ENCODE measurements around the gene ABR.
A peak's percentile ranks its signal among the peaks of the same experiment; 100 is the strongest.
"Not testable (repeated sequence)": the region's sequence is repeated elsewhere in the genome, so short reads cannot be mapped to it uniquely, and the experiment has no call there.

ABR gene

DNA sequence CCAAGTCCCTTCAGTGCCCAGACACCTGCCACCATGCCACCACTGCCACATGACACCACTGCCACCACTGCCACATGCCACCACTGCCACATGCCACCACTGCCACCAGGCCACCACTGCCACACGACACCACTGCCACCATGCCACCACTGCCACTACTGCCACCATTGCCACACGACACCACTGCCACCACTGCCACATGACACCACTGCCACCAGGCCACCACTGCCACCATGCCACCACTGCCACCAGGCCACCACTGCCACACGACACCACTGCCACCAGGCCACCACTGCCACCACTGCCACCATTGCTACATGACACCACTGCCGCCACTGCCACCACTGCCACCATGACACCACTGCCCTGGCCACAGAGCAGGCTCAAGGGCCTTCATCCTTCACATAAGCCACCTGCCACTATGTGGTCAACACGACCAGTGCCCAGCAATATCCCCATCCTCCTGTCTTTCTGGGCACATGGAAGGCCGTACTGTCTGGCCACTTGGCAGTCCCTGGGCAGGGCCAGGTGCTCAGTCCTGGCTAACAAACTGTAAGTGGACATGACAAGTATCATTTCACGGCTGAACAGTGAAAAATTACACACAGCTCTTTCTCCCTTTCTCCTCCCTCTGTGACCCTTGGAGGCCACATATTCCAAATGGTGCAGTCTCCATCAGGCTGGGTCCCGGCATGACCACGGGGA, 33.1 kb downstream of the ABR start:
- no peak for DNase-seq

DNA sequence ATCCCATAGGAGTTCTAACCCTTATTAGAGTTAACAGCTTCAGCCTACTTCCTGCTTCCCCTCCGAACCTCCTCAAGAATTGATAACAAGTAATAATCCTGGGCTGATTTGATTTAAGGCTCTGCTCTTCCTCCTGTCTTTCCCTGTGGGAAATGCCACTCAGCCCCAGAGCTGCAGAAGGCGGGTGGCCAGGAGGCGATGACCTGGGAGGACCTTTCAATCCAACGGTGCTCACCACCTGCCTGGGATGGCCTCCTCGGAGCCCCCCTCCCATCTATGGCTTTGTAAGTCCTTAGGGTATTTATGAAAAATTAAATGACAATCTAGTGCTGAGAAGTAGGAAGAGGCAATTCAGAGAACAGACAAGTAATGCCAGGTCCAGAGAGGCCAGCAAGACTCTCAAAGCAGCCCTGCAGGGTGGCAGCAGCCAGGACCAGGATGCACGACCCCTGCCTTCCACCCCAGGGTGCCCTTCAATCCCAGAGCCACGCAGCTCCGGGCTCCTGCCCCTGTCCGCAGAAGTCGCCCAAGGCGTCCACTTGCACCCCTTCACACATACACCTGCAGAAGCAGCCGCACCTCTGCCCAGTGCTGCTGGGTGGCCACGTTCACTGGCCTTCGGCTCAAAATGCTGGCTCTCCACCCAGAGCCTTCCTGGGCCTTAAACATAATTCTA, 34.3 kb downstream of the ABR start:
- DNase-seq, result no peak

DNA sequence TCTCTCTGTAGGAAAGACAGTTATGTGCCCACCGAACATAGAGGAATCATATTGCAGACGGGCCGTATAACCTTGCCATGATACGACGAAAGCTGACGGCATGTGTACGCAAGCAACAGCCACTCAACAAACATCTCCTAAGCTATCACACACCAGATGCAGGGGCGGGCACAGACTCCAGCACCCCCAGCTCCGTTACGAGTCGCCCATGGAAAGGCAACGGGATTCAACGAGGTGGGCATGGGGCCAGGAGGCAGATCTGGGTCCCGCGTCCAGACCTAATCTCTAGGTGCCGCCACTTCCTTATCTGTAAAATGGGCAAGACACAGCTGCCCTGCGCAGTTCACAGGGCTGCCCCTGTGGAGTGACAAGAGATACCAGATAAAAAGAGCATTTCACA, 35.6 kb downstream of the ABR start:
- DNase-seq, result no peak

DNA sequence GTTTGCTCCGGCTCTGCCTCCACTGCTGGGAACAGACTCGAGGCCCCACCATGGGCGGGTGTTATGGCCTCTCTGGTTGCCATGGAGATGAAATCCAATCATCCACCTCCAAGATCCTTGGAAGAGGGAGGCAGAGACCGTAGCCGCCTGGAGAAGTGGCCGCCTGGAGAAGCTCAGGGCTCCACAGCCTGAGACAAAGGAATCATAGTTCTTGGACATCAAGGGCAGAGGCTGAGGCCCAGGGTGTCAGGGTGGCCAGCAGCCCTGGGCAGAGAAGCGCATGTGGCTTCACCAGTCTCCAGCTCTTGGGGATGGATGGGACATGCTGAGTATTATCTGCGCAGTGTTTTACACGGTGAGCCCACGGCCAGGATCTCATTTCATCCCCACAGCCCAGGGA, 36.2 kb downstream of the ABR start:
- no peak for DNase-seq

GRCh38 chr17:1142561-1142971, 37.2 kb downstream of the ABR start:
- no peak for DNase-seq

DNA sequence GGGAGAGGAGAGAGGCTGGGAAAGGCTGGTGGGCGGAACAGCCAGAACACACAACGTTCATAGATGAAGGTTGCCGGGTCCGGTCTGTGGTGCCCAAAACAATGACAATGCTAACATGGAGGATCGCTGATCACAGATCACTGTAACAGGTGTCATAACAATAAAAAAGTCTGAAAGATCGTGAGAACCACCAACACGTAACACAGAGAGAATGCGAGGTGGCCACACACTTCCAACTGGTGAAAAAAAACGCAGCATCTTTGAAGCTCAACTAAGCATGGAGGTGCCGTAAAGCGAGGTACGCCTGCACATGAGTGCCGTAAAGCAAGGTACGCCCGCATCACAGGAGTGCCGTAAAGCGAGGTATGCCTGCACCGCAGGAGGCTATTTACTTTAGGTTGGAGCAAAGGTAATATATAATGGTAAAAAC, 42.3 kb downstream of the ABR start:
- DNase-seq, result peak; percentile 38

GRCh38 chr17:1136748-1137147, 43.0 kb downstream of the ABR start:
- DNase-seq, result no peak

DNA sequence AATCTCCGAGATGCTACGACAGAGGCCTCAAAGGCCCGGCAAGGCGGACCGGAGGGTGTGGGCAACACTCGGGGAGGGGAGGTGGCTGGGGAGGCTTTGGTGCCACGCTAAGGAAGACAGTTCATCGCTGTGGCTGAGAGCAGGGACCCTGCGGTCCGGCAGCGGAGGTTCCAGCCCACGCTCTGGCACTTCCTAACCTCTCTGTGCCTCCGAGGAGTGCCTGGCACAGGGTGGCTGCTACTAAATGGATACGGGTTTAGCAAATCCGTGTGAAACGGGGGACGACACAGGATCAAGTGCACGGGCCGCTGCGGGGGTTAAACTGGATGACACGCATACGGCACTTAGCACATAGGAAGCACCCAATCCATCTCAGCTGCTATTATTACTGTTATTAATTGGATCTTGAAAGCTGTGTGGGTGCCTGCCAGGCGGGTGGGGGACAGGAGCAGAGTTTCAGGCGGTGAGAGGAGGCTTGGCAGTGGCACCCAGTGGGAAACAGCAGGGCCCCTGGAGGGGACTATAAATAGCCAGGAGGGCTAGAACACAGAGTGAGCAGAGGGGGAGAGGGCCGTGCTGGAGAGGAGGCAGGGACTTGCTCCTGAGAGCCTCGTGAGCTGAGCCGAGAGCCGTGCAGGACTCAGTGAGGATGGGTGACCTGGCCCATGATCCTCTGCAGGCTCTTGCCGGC, 45.0 kb downstream of the ABR start:
- DNase-seq, result no peak

DNA sequence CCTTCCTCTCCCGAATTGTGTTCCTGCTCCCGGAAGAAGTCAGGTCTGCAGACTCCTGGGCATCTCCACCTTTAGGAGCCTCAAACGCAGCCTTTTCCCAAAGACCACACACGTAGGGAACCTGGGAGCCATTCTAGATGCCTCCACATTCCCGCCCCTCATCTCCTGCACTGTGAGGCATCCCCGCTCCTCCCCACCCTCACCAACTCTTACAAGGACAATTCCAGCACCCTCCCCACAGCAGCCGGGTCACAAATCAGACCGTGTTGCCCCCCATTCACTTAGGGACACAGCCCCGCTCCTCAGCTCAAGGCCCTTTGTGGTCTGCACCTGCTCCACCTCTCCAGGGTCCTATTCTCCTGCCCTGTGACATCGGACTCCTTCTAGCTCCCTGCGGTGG, 49.6 kb downstream of the ABR start:
- no peak for DNase-seq

DNA sequence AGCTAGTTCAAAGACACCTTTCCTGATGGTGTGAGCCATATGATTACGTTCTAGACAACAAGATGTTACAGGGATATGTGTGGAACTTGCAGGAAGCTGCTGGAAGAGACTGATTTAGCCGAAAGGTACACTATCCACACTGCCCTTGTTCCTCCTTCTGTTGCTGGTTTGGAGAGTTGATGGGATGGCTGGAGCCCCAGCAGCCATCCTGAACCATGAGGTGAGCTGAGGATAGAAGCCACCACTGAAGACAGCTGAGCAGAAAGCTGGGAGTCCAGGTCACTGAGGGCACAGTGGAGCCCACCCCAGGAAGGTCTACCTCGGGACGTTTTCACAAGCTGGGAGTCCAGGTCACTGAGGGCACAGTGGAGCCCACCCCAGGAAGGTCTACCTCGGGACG, 51.3 kb downstream of the ABR start:
- not testable (repeated sequence) for DNase-seq

DNA sequence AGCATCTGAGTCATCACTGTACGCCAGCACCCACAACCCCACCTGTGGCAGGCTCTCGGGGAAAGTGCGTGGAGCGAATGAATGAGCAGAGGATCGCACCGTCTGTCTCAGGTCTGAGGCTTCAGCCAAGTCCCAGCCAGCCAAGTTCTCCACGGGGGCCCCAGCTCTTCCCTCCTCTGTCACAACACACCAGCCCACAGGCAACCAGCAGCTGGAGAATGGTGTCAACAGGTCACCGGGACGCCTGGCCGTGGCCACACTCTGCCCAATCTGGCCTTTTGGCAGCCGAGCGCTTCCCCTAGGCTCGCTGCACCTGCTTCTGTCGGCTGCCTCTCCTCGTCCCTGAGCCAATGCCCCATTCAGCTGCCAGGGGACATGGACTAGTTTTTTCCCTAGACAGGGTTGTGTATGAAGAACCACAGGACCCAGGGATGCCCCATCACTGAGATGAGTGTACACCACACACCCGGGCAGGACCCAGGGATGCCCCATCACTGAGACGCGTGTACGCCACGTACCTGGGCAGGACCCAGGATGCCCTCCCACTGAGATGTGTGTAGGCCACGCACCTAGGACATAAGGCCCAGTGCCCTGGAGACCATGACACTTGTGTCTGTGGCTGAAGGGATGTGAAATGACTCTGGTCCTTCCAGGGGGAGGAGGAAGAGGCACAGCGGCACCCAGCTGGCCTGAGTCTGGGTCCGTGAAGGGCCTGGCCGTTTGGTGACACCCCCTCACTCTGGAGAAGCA, 52.8 kb downstream of the ABR start:
- DNase-seq, result no peak

DNA sequence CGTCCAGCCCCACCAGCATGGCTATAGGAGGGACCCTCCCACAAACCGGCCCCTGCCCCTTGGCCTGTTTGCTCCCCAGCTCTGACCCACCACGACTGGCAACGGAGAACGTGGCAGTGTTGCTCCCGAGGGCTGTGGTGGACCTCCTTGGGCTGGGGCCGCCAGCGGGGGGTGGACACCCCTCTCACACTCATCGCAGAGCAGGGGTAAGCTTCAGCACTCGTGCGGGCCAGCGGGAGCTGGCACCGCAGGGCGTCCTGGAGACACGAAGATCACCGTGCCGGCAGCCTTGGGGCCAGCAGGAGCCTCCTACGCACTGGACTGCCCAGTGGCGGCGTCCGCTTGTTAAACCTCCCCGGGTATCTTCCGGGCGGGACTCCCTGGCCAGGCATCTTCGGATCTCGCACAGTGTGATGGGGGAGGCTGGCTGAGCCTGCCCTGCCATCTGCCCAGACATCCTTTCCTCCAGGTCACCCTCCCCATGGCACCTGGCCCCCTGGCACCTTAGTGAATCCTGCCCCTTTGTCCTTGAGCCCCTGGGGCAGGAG, 53.5 kb downstream of the ABR start:
- no peak for DNase-seq

GRCh38 chr17:1125788-1126145, 54.0 kb downstream of the ABR start:
- no peak for DNase-seq

GRCh38 chr17:1124896-1125787, 54.6 kb downstream of the ABR start:
- no peak for DNase-seq

DNA sequence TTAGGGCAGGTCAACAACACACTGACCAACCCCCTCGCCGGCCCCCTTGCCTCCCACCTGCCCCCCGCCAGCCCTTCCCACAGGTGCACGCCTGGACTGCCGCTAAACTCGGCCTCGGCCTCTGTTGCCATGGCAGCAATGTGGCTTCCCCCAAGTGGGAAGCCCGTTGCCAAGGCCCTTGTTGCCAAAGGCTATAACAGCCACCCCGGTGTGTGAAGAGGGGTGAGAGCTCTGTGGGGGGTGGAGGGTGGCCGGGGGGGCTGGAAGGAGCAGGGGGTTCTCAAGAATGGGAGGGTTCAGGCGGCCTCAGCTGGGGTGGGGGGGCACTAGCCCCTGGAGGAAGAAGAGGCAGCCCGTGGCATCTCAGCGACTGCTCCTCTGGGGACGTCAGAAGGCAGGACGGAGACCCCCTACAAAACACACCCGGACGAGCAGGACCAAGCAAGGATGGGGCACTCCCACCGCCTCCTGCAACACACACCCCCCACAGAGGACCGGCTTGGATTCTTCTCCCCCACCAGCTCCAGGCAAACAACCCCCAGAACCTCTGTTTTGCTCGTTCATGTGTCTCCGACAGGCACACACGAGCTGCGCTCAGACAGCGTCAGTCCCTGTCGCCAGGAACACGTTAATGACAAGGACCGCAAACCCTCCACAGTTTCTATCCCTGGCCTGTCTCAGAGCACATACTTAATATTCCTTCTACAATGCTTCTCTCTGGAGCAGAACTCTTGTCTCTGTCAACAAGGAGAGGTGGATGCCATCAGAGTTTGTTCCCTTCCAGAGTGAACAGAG, 55.7 kb downstream of the ABR start:
- no peak for DNase-seq

GRCh38 chr17:1123393-1123831, 56.4 kb downstream of the ABR start:
- no peak for DNase-seq

GRCh38 chr17:1122533-1123392, 57.0 kb downstream of the ABR start:
- peak; percentile 83 for DNase-seq

DNA sequence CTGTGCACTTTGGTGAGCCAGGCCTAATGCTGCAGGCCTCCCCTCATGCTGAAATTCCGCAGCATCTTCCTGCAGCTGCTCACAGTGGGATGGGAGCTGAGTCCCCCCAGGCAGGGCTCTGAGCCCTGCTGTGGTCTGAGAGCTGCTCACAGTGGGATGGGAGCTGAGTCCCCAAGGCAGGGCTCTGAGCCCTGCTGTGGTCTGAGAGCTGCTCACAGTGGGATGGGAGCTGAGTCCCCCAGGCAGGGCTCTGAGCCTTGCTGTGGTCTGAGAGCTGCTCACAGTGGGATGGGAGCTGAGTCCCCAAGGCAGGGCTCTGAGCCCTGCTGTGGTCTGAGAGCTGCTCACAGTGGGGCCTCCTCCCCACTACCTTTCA, 58.4 kb downstream of the ABR start:
- not testable (repeated sequence) for DNase-seq

GRCh38 chr17:1120596-1121441, 59.0 kb downstream of the ABR start:
- DNase-seq, result peak; percentile 20
